Glutamatergic neuron (in vitro differentiated cells): ENCODE data around the gene MAGED1. TPM values are rescaled to one million over a fixed set of nuclear protein-coding genes. Genes with fewer than 3 reads are reported as not detected.
A peak's percentile ranks its signal among the peaks of the same experiment; 100 is the strongest.

ENCODE experiments used
- DNase-seq: peaks from one replicate; pipeline ENCODE4 v3.0.0; 2022
- H3K27ac Mint-ChIP-seq: one replicate; pipeline ENCODE4 v1.8.0; 2020; ENCODE audit warnings: mild to moderate bottlenecking, mixed read lengths, inconsistent platforms; ENCODE audit not compliant: unreplicated experiment
- H3K27me3 Mint-ChIP-seq: one replicate; pipeline ENCODE4 v1.8.0; 2020; ENCODE audit warnings: mild to moderate bottlenecking, moderate library complexity, mixed read lengths, inconsistent platforms; ENCODE audit not compliant: unreplicated experiment
- H3K36me3 Mint-ChIP-seq: one replicate; pipeline ENCODE4 v1.8.0; 2020; ENCODE audit warnings: mild to moderate bottlenecking, mixed read lengths, inconsistent platforms; ENCODE audit not compliant: unreplicated experiment
- H3K4me1 Mint-ChIP-seq: one replicate; pipeline ENCODE4 v1.8.0; 2020; ENCODE audit warnings: mild to moderate bottlenecking, low read depth, mixed read lengths, inconsistent platforms; ENCODE audit not compliant: unreplicated experiment
- H3K4me3 Mint-ChIP-seq: one replicate; pipeline ENCODE4 v1.8.0; 2020; ENCODE audit warnings: mild to moderate bottlenecking, mixed read lengths, inconsistent platforms; ENCODE audit not compliant: unreplicated experiment
- H3K9me3 Mint-ChIP-seq: one replicate; pipeline ENCODE4 v1.8.0; 2020; ENCODE audit warnings: mild to moderate bottlenecking, moderate library complexity, mixed read lengths, inconsistent platforms; ENCODE audit not compliant: unreplicated experiment
- CTCF ChIP-seq: fragments of 200-600 bp; sonication (generic); IDR thresholded peaks from one replicate; pipeline ENCODE4 v1.5.0; 2021; ENCODE audit not compliant: partially characterized antibody, unreplicated experiment
- total RNA-seq: library from RNA; stranded (reverse); fragmentation: NEBNext Ultra II Directional; extraction: Animal tissue kit (Norgen Biotek cat#: 25700); gene quantifications from one replicate; pipeline ENCODE4 v1.2.1, GENCODE V29; 2021; ENCODE audit not compliant: unreplicated experiment

The MAGED1 gene
- total RNA-seq, 1 donor from 2014 or later = 202 TPM

DNA sequence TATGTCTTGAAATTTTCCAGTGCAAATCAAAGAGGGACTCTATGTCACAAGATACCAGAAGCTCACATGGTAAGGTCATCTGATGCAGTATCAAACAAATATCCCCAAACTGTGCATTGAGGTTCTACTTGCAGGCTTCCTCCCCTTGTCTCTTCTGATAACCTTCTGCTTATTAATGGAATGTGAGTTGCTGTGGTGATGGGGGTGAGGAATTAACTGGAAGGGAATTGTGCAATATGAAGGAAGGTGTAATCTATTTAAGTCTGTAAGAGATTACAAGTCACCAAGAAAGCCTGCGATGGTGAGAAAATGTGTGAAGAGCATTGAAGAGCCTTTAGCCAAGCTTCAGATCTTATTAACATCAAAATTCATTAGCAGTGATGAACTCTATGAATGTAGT is 15.4 kb upstream of the MAGED1 start:
- no peak for TF ChIP-seq CTCF
- no peak overlapping the region for H3K4me3 Mint-ChIP-seq
- no peaks in the 10 kb centered on the region for H3K4me1 Mint-ChIP-seq
- H3K27me3 Mint-ChIP-seq = no peaks in the 10 kb centered on the region
- no peak overlapping the region for H3K27ac Mint-ChIP-seq
- no peaks in the 10 kb centered on the region for H3K36me3 Mint-ChIP-seq
- H3K9me3 Mint-ChIP-seq = peaks cover 2% of the 10 kb centered on the region
- no peak for DNase-seq

GRCh38 chrX:51889851-51890250 is 3.6 kb upstream of the MAGED1 start:
- Mint-ChIP-seq H3K27ac (no peak overlapping the region), H3K27me3 (peaks cover 5% of the 10 kb centered on the region), H3K36me3 (no peaks in the 10 kb centered on the region), H3K4me3 (no peak overlapping the region), H3K4me1 (peaks cover 2% of the 10 kb centered on the region), H3K9me3 (peaks cover 5% of the 10 kb centered on the region)
- TF ChIP-seq CTCF = no peak
- no peak for DNase-seq

GRCh38 chrX:51891245-51891644 is 2.2 kb upstream of the MAGED1 start:
- DNase-seq = no peak
- no peak for TF ChIP-seq CTCF
- Mint-ChIP-seq H3K9me3 (peaks cover 5% of the 10 kb centered on the region), H3K36me3 (no peaks in the 10 kb centered on the region), H3K4me3 (peak overlapping the region; percentile 30), H3K27me3 (peaks cover 8% of the 10 kb centered on the region), H3K27ac (peak overlapping the region; percentile 55), H3K4me1 (peaks cover 6% of the 10 kb centered on the region)

- no peak for DNase-seq
- peaks cover 6% of the 10 kb centered on the region for H3K4me1 Mint-ChIP-seq
- no peak for TF ChIP-seq CTCF
- peaks cover 5% of the 10 kb centered on the region for H3K9me3 Mint-ChIP-seq
- no peak overlapping the region for H3K27ac Mint-ChIP-seq
- H3K36me3 Mint-ChIP-seq = no peaks in the 10 kb centered on the region
- peaks cover 8% of the 10 kb centered on the region for H3K27me3 Mint-ChIP-seq
- H3K4me3 Mint-ChIP-seq = peak overlapping the region; percentile 30
Observed at GRCh38 chrX:51891821-51892551, 1.4 kb upstream of the MAGED1 start.

GRCh38 chrX:51893931-51894696 is 691 bp downstream of the MAGED1 start:
- peak; percentile 50 for DNase-seq
- no peak for TF ChIP-seq CTCF

More at GRCh38 chrX:51893931-51894696, 691 bp downstream of the MAGED1 start:
- peak overlapping the region; percentile 95 for H3K27ac Mint-ChIP-seq
- H3K27me3 Mint-ChIP-seq = peaks cover 8% of the 10 kb centered on the region
- H3K36me3 Mint-ChIP-seq = peaks cover 4% of the 10 kb centered on the region
- peaks cover 6% of the 10 kb centered on the region for H3K4me1 Mint-ChIP-seq
- peak overlapping the region; percentile 91 for H3K4me3 Mint-ChIP-seq
- peaks cover 5% of the 10 kb centered on the region for H3K9me3 Mint-ChIP-seq
